ENCODE results near the gene NF2. TPM values are rescaled to one million over a fixed set of nuclear protein-coding genes. Genes with fewer than 3 reads are reported as not detected.

NF2 gene
- total RNA-seq, 2 experiments from 2014 or later: 40.4 to 44.2 TPM

DNA sequence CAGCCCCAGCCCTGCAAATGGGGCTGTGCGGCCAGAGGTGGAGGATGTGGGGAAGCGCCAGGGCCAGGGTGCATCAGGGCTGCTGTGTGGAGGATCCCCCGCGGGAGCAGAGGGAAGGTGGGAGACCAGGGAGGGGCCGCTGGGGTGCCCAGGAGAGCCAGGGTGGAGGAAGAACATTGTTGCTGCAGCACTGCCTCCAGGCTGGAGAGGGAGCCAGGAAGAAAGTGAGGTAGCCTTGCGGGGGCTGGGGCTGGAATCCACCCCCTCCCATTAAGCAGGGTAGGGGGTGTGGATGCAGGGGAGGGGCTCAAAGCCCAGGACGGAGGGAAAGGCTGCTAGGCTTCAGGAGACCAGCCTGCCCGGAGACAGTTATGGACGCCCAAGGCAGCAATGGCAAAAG is 131.4 kb downstream of the NF2 start:
- Mint-ChIP-seq H3K27ac (no peak overlapping the region), H3K4me1 (ENCODE audit: low read depth) (no peaks in the 10 kb centered on the region), H3K4me3 (no peak overlapping the region), H3K9me3 (no peaks in the 10 kb centered on the region), H3K27me3 (no peaks in the 10 kb centered on the region), H3K36me3 (no peaks in the 10 kb centered on the region)
- CTCF ChIA-PET: no interaction called here
- POLR2A ChIA-PET: no interaction called here
- DNase-seq: no peak
- intact Hi-C loops (cut with micrococcal nuclease): no loop called here

GRCh38 chr22:29735416-29735815 is 132.0 kb downstream of the NF2 start:
- no peak for DNase-seq
- Mint-ChIP-seq H3K4me3 (no peak overlapping the region), H3K27me3 (no peaks in the 10 kb centered on the region), H3K27ac (no peak overlapping the region), H3K36me3 (no peaks in the 10 kb centered on the region), H3K4me1 (ENCODE audit: low read depth) (no peaks in the 10 kb centered on the region), H3K9me3 (no peaks in the 10 kb centered on the region)
- ChIA-PET POLR2A (no interaction called here), CTCF (no interaction called here)
- intact Hi-C loops (cut with micrococcal nuclease): no loop called here

- Mint-ChIP-seq H3K4me3 (no peak overlapping the region), H3K36me3 (no peaks in the 10 kb centered on the region), H3K4me1 (ENCODE audit: low read depth) (no peaks in the 10 kb centered on the region), H3K27ac (no peak overlapping the region), H3K27me3 (no peaks in the 10 kb centered on the region), H3K9me3 (no peaks in the 10 kb centered on the region)
- POLR2A ChIA-PET: no interaction called here
- DNase-seq: no peak
- CTCF ChIA-PET: interaction anchor here (0.7 to 1.2 kb wide), 2 partner anchors 9 to 33 kb away, joined by 3 to 4 read pairs; no protein-coding TSS in a partner anchor
- intact Hi-C loops (cut with micrococcal nuclease): no loop called here
These were observed 134.1 kb downstream of the NF2 start for GRCh38 chr22:29737251-29738117.

DNA sequence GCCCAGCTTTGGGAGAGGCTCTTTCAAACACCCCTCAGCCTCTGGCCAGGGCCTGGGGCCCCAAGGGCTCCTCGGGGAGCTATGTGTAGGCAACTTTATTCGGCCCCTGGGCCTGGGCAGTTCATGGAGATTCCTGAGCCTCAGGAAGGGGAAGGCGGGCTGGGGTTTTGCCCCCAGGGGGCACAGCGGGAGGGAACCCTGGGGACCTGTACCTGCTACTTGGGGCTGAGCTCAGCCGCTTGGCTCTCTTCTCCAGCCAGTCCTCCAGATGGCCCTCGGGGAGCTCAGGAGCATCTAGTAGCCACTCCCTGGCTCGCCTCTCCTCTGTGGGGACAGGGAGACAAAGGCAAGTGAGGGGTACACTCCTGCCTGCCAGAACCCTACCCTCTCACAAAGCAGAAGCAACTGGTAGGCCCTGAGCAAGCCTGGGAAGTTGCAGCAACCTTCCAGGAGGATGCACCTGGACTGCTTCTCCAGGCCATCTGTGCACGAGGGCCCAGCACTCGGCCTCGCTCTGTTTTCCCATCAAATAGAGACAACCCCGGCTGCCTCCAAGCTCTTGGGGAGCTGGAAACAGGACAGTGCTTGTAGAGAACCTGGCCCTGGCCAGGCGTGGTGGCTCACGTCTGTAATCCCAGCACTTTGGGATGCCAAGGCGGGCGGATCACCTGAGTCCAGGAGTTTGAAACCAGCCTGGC is 134.8 kb downstream of the NF2 start:
- ChIA-PET POLR2A (no interaction called here), CTCF (interaction anchor here (0.7 to 1.2 kb wide), 2 partner anchors 10 to 34 kb away, joined by 3 to 4 read pairs; no protein-coding TSS in a partner anchor)
- intact Hi-C loops (cut with micrococcal nuclease): no loop called here
- Mint-ChIP-seq H3K27me3 (no peaks in the 10 kb centered on the region), H3K27ac (no peak overlapping the region), H3K9me3 (no peaks in the 10 kb centered on the region), H3K4me3 (no peak overlapping the region), H3K36me3 (no peaks in the 10 kb centered on the region), H3K4me1 (ENCODE audit: low read depth) (no peaks in the 10 kb centered on the region)
- no peak for DNase-seq

GRCh38 chr22:29739346-29739875 is 136.0 kb downstream of the NF2 start:
- CTCF ChIA-PET: no interaction called here
- intact Hi-C loops (cut with micrococcal nuclease): no loop called here

DNA sequence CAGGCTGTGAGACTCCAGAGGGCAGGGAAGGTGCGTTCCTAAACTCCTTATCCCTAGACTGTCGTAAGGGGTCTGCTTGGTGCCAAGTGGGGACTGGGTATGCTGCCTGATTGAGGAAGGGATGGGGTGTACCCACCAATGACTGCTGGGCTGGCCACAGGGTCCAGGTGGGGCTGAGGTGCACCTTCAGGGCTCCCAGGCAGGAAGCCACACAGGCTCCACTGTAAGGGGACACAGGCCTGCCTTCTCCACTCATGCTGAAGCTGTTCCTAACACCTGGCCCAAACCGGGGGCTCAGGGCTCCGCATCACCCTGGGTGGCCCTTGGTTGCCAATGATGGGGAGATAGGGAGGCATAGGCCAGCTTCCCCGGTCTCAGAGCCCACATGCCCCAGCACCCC is 136.8 kb downstream of the NF2 start:
- no peak overlapping the region for H3K27ac Mint-ChIP-seq
- intact Hi-C loops (cut with micrococcal nuclease): no loop called here
- no peaks in the 10 kb centered on the region for H3K27me3 Mint-ChIP-seq
- no peak overlapping the region for H3K4me3 Mint-ChIP-seq
- H3K36me3 Mint-ChIP-seq: peaks cover 2% of the 10 kb centered on the region
- no peaks in the 10 kb centered on the region for H3K9me3 Mint-ChIP-seq
- DNase-seq: no peak
- CTCF ChIA-PET: no interaction called here
- POLR2A ChIA-PET: no interaction called here
- H3K4me1 Mint-ChIP-seq (ENCODE audit: low read depth): no peaks in the 10 kb centered on the region

More at GRCh38 chr22:29739346-29739875, 136.0 kb downstream of the NF2 start:
- Mint-ChIP-seq H3K27me3 (no peaks in the 10 kb centered on the region), H3K27ac (no peak overlapping the region), H3K9me3 (no peaks in the 10 kb centered on the region), H3K36me3 (no peaks in the 10 kb centered on the region), H3K4me3 (no peak overlapping the region), H3K4me1 (ENCODE audit: low read depth) (no peaks in the 10 kb centered on the region)
- POLR2A ChIA-PET: no interaction called here
- no peak for DNase-seq

DNA sequence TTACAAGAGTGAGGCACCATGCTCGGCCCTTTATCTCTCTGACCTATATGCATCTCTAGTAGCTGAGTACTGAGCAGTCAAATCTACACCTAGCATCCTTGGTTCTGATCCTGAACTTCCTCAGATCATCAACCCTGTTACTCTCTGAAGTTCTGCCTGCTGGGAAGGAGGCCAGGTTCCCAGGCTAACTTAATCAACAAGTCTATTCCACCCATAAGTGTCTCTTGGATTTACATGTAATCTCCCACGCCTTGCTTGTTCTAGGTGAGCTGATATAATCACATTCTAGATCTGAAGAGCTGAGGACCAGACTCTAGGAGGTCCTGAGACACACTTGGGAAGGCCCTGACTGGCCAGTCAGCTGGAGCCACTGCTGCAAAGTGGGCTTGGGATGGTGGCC is 138.5 kb downstream of the NF2 start:
- Mint-ChIP-seq H3K27ac (no peak overlapping the region), H3K36me3 (peaks cover 5% of the 10 kb centered on the region), H3K4me1 (ENCODE audit: low read depth) (no peaks in the 10 kb centered on the region), H3K27me3 (no peaks in the 10 kb centered on the region), H3K9me3 (no peaks in the 10 kb centered on the region), H3K4me3 (no peak overlapping the region)
- ChIA-PET POLR2A (no interaction called here), CTCF (no interaction called here)
- DNase-seq: no peak
- intact Hi-C loops (cut with micrococcal nuclease): no loop called here

DNA sequence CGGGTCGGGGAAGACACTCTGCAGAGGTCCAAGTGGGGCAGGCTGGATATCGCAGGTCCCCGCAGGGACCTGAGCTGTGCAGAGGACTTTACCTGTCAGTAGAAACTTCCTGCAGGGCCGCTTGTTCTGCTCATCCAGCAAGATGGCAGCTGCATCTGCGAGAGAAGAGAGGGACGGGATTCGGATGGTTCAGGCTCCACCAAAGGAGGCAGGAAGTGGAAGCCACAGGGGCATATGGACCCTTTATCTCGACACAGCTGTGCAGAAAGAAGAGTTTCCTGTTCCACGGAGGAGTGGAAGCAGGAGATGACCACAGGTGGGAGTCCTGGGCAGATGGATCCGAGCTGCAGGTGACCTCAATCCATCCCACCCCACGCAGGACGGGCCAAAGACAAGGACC is 138.9 kb downstream of the NF2 start:
- intact Hi-C loops (cut with micrococcal nuclease): no loop called here
- ChIA-PET POLR2A (no interaction called here), CTCF (no interaction called here)
- no peaks in the 10 kb centered on the region for H3K27me3 Mint-ChIP-seq
- no peak for DNase-seq
- no peak overlapping the region for H3K4me3 Mint-ChIP-seq
- H3K4me1 Mint-ChIP-seq (ENCODE audit: low read depth): no peaks in the 10 kb centered on the region
- H3K36me3 Mint-ChIP-seq: peaks cover 5% of the 10 kb centered on the region
- no peaks in the 10 kb centered on the region for H3K9me3 Mint-ChIP-seq
- no peak overlapping the region for H3K27ac Mint-ChIP-seq

DNA sequence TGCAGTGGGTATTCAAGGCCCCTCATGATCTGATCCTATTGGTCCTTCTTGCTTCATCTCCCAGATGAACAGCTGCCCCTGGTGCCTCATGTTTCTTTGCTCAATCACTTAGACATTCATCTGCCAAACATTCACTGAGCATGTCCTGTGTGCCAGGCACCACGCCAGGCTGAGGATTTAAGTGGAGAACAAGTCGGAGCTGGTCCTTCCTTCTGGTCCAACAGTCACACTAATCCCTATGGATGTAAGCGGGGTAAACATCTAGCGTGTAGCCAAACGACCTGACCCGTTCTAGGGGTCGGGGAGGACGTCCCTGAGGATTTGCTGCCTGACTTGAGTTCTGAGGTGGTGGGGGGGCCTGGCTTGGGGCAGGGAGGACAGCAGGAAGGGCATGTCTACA is 141.5 kb downstream of the NF2 start:
- Mint-ChIP-seq H3K4me1 (ENCODE audit: low read depth) (no peaks in the 10 kb centered on the region), H3K27ac (no peak overlapping the region), H3K27me3 (no peaks in the 10 kb centered on the region), H3K36me3 (peaks cover 7% of the 10 kb centered on the region), H3K9me3 (no peaks in the 10 kb centered on the region), H3K4me3 (no peak overlapping the region)
- POLR2A ChIA-PET: no interaction called here
- CTCF ChIA-PET: no interaction called here
- DNase-seq: no peak
- intact Hi-C loops (cut with micrococcal nuclease): no loop called here

DNA sequence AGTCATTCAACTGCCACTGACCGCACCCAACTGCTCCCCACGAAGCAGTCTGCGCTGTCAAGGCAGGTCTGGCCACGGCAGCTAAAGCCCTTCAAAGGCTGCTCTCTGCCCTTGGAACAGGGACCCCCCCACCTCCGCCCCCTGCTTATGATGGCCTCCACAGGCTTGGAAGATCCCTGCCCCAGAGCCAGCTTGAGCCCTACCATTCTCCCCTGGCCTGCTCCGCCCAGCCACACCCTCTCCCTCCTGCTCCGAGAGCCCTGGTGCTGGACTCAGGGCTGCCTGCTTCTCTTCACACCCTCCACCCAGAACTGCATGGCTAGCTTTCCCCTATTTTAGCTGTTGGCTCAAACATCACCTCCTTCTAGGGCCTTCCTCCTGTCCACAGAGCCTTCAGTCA is 144.4 kb downstream of the NF2 start:
- Mint-ChIP-seq H3K36me3 (peaks cover 10% of the 10 kb centered on the region), H3K27ac (no peak overlapping the region), H3K4me1 (ENCODE audit: low read depth) (peaks cover 11% of the 10 kb centered on the region), H3K4me3 (no peak overlapping the region), H3K27me3 (no peaks in the 10 kb centered on the region), H3K9me3 (no peaks in the 10 kb centered on the region)
- DNase-seq: no peak
- POLR2A ChIA-PET: no interaction called here
- CTCF ChIA-PET: no interaction called here
- intact Hi-C loops (cut with micrococcal nuclease): no loop called here
